IMR-90 (cell line): ENCODE results near the gene INPP5D. TPM values are rescaled to one million over a fixed set of nuclear protein-coding genes. Genes with fewer than 3 reads are reported as not detected.
"Not testable (repeated sequence)": the region's sequence is repeated elsewhere in the genome, so short reads cannot be mapped to it uniquely, and the experiment has no call there.

Experiments
- ATAC-seq: fragments of 200-7000 bp; cut with Tn5 transposase; 2 replicates; pipeline ENCODE4 v1.9.1; 2020; ENCODE audit warnings: low read depth, mild to moderate bottlenecking, moderate library complexity
- BruUV-seq: library from RNA; stranded (reverse); fragments of 400-500 nt; replicated peaks from 2 replicates; lab custom pipeline; 2021; lab: Mats Ljungman, UMichigan
- CTCF ChIA-PET: fragments of 300-600 bp; formaldehyde crosslinking; extraction: SDS; loops from one replicate; lab custom pipeline; 2021; ENCODE audit warnings: antibody characterized with exemption; lab: Yijun Ruan, JAX
- POLR2A ChIA-PET: fragments of 300-600 bp; sonication (Branson Sonifier 250); formaldehyde crosslinking; loops from one replicate; lab custom pipeline; 2022; ENCODE audit warnings: antibody characterized with exemption; ENCODE audit not compliant: unreplicated experiment; lab: Charles Lee
- DNase-seq: peaks from one replicate; pipeline ENCODE4 v3.0.0; 2013
- H2AFZ ChIP-seq: replicated peaks from 2 replicates; pipeline ENCODE3; 2013; ENCODE audit warnings: low read length, mild to moderate bottlenecking; ENCODE audit not compliant: poor library complexity
- H2AK5ac ChIP-seq: 2 replicates; pipeline ENCODE4 v1.6.1; 2013; ENCODE audit warnings: low read depth, low read length, inconsistent platforms
- H2AK9ac ChIP-seq: replicated peaks from 2 replicates; pipeline ENCODE3; 2013; ENCODE audit warnings: mild to moderate bottlenecking, low read depth, low read length, moderate library complexity; ENCODE audit not compliant: poor library complexity
- H2BK120ac ChIP-seq: 2 replicates; pipeline ENCODE4 v1.6.1; 2013; ENCODE audit warnings: low read depth, low read length, inconsistent platforms
- H2BK15ac ChIP-seq: 3 replicates; pipeline ENCODE4 v1.6.1; 2013; ENCODE audit warnings: low read depth, low read length, inconsistent platforms
- H2BK20ac ChIP-seq: 2 replicates; pipeline ENCODE4 v1.6.1; 2013; ENCODE audit warnings: low read depth, mild to moderate bottlenecking, inconsistent platforms, low read length, moderate library complexity
- H2BK5ac ChIP-seq: 2 replicates; pipeline ENCODE4 v1.6.1; 2013; ENCODE audit warnings: mild to moderate bottlenecking, low read depth, low read length, inconsistent platforms; ENCODE audit not compliant: poor library complexity, severe bottlenecking
- H3K14ac ChIP-seq: replicated peaks from 2 replicates; pipeline ENCODE4 v1.6.1; 2013; ENCODE audit warnings: low read depth, low read length, inconsistent platforms
- H3K18ac ChIP-seq: 2 replicates; pipeline ENCODE4 v1.6.1; 2013; ENCODE audit warnings: low read depth, low read length, control low read depth
- H3K23ac ChIP-seq: 2 replicates; pipeline ENCODE4 v1.6.1; 2013; ENCODE audit warnings: low read depth, low read length, inconsistent platforms
- H3K27ac ChIP-seq: 2 replicates; pipeline ENCODE4 v1.5.1; 2013; ENCODE audit warnings: mild to moderate bottlenecking, control low read depth, low read length; ENCODE audit not compliant: insufficient read depth
- H3K27me3 ChIP-seq: 2 replicates; pipeline ENCODE4 v1.6.1; 2013; ENCODE audit warnings: low read length; ENCODE audit not compliant: control insufficient read depth, insufficient read depth
- H3K36me3 ChIP-seq: 2 replicates; pipeline ENCODE4 v1.6.1; 2013; ENCODE audit warnings: low read length, mixed read lengths; ENCODE audit not compliant: control insufficient read depth, insufficient read depth
- H3K4ac ChIP-seq: 2 replicates; pipeline ENCODE4 v1.6.1; 2013; ENCODE audit warnings: low read depth, low read length, inconsistent platforms
- H3K4me1 ChIP-seq: 2 replicates; pipeline ENCODE4 v1.6.1; 2013; ENCODE audit warnings: low read length, mixed read lengths; ENCODE audit not compliant: control insufficient read depth, insufficient read depth
- H3K4me2 ChIP-seq: 2 replicates; pipeline ENCODE4 v1.6.1; 2013; ENCODE audit warnings: low read depth, mild to moderate bottlenecking, control low read depth, low read length, moderate library complexity
- H3K4me3 ChIP-seq: 2 replicates; pipeline ENCODE4 v1.5.1; 2013; ENCODE audit warnings: low read depth, mild to moderate bottlenecking, control low read depth, low read length, moderate library complexity; ENCODE audit not compliant: insufficient read depth
- H3K56ac ChIP-seq: 2 replicates; pipeline ENCODE4 v1.6.1; 2013; ENCODE audit warnings: low read length, inconsistent platforms; ENCODE audit not compliant: insufficient read depth; ENCODE audit errors: extremely low read depth
- H3K79me1 ChIP-seq, 2 experiments: 2 replicates each; pipeline ENCODE4 v1.6.1; 2013; ENCODE audit warnings: low read length in 2 of 2, inconsistent platforms in 1 of 2, low read depth in 1 of 2
- H3K9ac ChIP-seq: 2 replicates; pipeline ENCODE4 v1.6.1; 2013; ENCODE audit warnings: low read depth, low read length, control low read depth
- H3K9me1 ChIP-seq: 2 replicates; pipeline ENCODE4 v1.6.1; 2013; ENCODE audit warnings: low read length, inconsistent platforms; ENCODE audit not compliant: insufficient read depth
- H3K9me3 ChIP-seq: 2 replicates; pipeline ENCODE4 v1.6.1; 2013; ENCODE audit warnings: low read length; ENCODE audit not compliant: control insufficient read depth, insufficient read depth
- H4K20me1 ChIP-seq: 2 replicates; pipeline ENCODE4 v1.6.1; 2013; ENCODE audit warnings: low read length, inconsistent platforms; ENCODE audit not compliant: insufficient read depth
- H4K5ac ChIP-seq: 2 replicates; pipeline ENCODE4 v1.6.1; 2013; ENCODE audit warnings: mild to moderate bottlenecking, low read depth, low read length, control low read depth
- H4K8ac ChIP-seq, 2 experiments: 2 replicates each; pipeline ENCODE4 v1.6.1; 2013; ENCODE audit warnings: low read depth in 2 of 2, low read length in 2 of 2, control low read depth in 1 of 2, inconsistent platforms in 1 of 2
- H4K91ac ChIP-seq: 2 replicates; pipeline ENCODE4 v1.6.1; 2013; ENCODE audit warnings: low read depth, low read length, inconsistent platforms; ENCODE audit not compliant: insufficient read depth
- WGBS, 2 experiments: methylation state at CpG; one replicate each; pipeline versions ENCODE4 v1.1.5 to v1.1.7; 2013; ENCODE audit warnings: missing lambda C conversion rate in 2 of 2; ENCODE audit not compliant: insufficient read length in 1 of 2; ENCODE audit errors: extremely low coverage in 2 of 2; 5-methylcytosine and 5-hydroxymethylcytosine counted together
- dilution Hi-C: fragments of 300-500 bp; cut with HindIII; formaldehyde crosslinking; loops from one replicate; pipeline ENCODE4 v1.14.3; 2018; ENCODE audit warnings: low sequenced_read_pairs; ENCODE audit not compliant: unreplicated experiment
- in situ Hi-C: fragments of 300-500 bp; cut with MboI; formaldehyde crosslinking; loops from 3 replicates; pipeline ENCODE4 v1.14.3; 2019; ENCODE audit warnings: low sequenced_read_pairs, inconsistent platforms, mixed read lengths
- intact Hi-C: fragments of 100-400 bp; cut with micrococcal nuclease; formaldehyde crosslinking; loops from 2 replicates; pipeline ENCODE4 v1.10.0; 2022
- polyA plus RNA-seq, 3 experiments: library from polyadenylated mRNA; depleted of rRNA; stranded (reverse); fragments of >200 nt; gene quantifications; 2 replicates each; pipeline ENCODE4 v1.2.3, GENCODE V29; 2012; ENCODE audit warnings: low replicate concordance in 1 of 3
- total RNA-seq: library from RNA; depleted of rRNA; stranded (reverse); fragments of >200 nt; gene quantifications from 2 replicates; pipeline ENCODE4 v1.2.3, GENCODE V29; 2012

The INPP5D gene
- total and polyA plus RNA-seq, 2 of the 4 experiments (the other 2 are of a cell fraction) = 0.18 to 0.29 TPM

GRCh38 chr2:233019610-233020009 lies 40.5 kb upstream of the INPP5D start:
- H4K8ac ChIP-seq, H3K56ac ChIP-seq, H2AFZ ChIP-seq, H2BK15ac ChIP-seq, H4K91ac ChIP-seq, H3K27ac ChIP-seq, H3K4me3 ChIP-seq, ATAC-seq, H3K4me2 ChIP-seq, H3K23ac ChIP-seq, H3K9ac ChIP-seq, H3K9me3 ChIP-seq, H2AK5ac ChIP-seq, H2BK20ac ChIP-seq, BruUV-seq, H3K79me1 ChIP-seq, H2BK120ac ChIP-seq, H3K36me3 ChIP-seq, H3K27me3 ChIP-seq, CTCF ChIA-PET, dilution Hi-C loops, H3K9me1 ChIP-seq, H3K18ac ChIP-seq, H3K4me1 ChIP-seq, H3K14ac ChIP-seq, in situ Hi-C loops, POLR2A ChIA-PET, H4K20me1 ChIP-seq, H4K5ac ChIP-seq, DNase-seq, H3K4ac ChIP-seq, H2BK5ac ChIP-seq, H2AK9ac ChIP-seq, intact Hi-C loops: not testable (repeated sequence)
- WGBS, 2 experiments = no CpG with 5 or more reads among the region's 4 CpGs
